Measurements from ENCODE around the gene TOGARAM1. TPM values are rescaled to one million over a fixed set of nuclear protein-coding genes. Genes with fewer than 3 reads are reported as not detected.

The TOGARAM1 gene
- total and polyA plus RNA-seq, 2 donors = 10.7 to 16.0 TPM

- Histone ChIP-seq H3K4me1 (ENCODE audit: control insufficient read depth in 2 of 2, insufficient read depth in 2 of 2, low read length in 2 of 2) (no peaks in the 10 kb centered on the region), H3K4me3 (ENCODE audit: low read length in 2 of 2) (no peak overlapping the region), H3K9me3 (ENCODE audit: control insufficient read depth in 2 of 2, insufficient read depth in 1 of 2, low read length in 1 of 2) (peaks cover 0 to 4% of the 10 kb centered on the region in 2 donors), H3K27ac (ENCODE audit: low read depth in 1 of 2, low read length in 1 of 2) (no peak overlapping the region), H3K27me3 (ENCODE audit: control insufficient read depth in 2 of 2, insufficient read depth in 1 of 2, low read length in 1 of 2) (no peaks in the 10 kb centered on the region), H3K36me3 (ENCODE audit: control insufficient read depth in 2 of 2, insufficient read depth in 2 of 2, low read length in 1 of 2) (no peaks in the 10 kb centered on the region)
- 94% methylated on average over 2 of the region's 2 CpGs for WGBS
- no peak for DNase-seq (ENCODE audit: low read depth in 6 of 9, low spot score in 9 of 9)
Measured at GRCh38 chr14:44990533-44990932, 28.5 kb downstream of the TOGARAM1 start.

GRCh38 chr14:44995196-44995595 lies 33.2 kb downstream of the TOGARAM1 start:
- no peaks in the 10 kb centered on the region for H3K9me3 ChIP-seq (ENCODE audit: control insufficient read depth in 2 of 2, insufficient read depth in 1 of 2, low read length in 1 of 2)
- WGBS = 98% methylated on average over 3 of the region's 3 CpGs
- H3K27me3 ChIP-seq (ENCODE audit: control insufficient read depth in 2 of 2, insufficient read depth in 1 of 2, low read length in 1 of 2) = no peaks in the 10 kb centered on the region
- H3K4me3 ChIP-seq (ENCODE audit: low read length in 2 of 2) = no peak overlapping the region
- no peaks in the 10 kb centered on the region for H3K4me1 ChIP-seq (ENCODE audit: control insufficient read depth in 2 of 2, insufficient read depth in 2 of 2, low read length in 2 of 2)
- DNase-seq (ENCODE audit: low read depth in 6 of 9, low spot score in 9 of 9) = no peak
- H3K27ac ChIP-seq (ENCODE audit: low read depth in 1 of 2, low read length in 1 of 2) = no peak overlapping the region
- H3K36me3 ChIP-seq (ENCODE audit: control insufficient read depth in 2 of 2, insufficient read depth in 2 of 2, low read length in 1 of 2) = peaks cover 5 to 14% of the 10 kb centered on the region in 2 donors

GRCh38 chr14:44995770-44996294 lies 33.8 kb downstream of the TOGARAM1 start:
- WGBS = 97% methylated on average over 4 of the region's 4 CpGs
- Histone ChIP-seq H3K4me3 (ENCODE audit: low read length in 2 of 2) (no peak overlapping the region), H3K27me3 (ENCODE audit: control insufficient read depth in 2 of 2, insufficient read depth in 1 of 2, low read length in 1 of 2) (no peaks in the 10 kb centered on the region), H3K9me3 (ENCODE audit: control insufficient read depth in 2 of 2, insufficient read depth in 1 of 2, low read length in 1 of 2) (no peaks in the 10 kb centered on the region), H3K27ac (ENCODE audit: low read depth in 1 of 2, low read length in 1 of 2) (no peak overlapping the region), H3K36me3 (ENCODE audit: control insufficient read depth in 2 of 2, insufficient read depth in 2 of 2, low read length in 1 of 2) (peaks cover 5 to 15% of the 10 kb centered on the region in 2 donors), H3K4me1 (ENCODE audit: control insufficient read depth in 2 of 2, insufficient read depth in 2 of 2, low read length in 2 of 2) (no peaks in the 10 kb centered on the region)
- DNase-seq (ENCODE audit: low read depth in 6 of 9, low spot score in 9 of 9) = no peak

GRCh38 chr14:45003924-45004323 lies 41.9 kb downstream of the TOGARAM1 start:
- H3K4me3 ChIP-seq (ENCODE audit: low read length in 2 of 2) = no peak overlapping the region
- WGBS = 98% methylated on average over 2 of the region's 2 CpGs
- no peak for DNase-seq (ENCODE audit: low read depth in 6 of 9, low spot score in 9 of 9)
- peaks cover 7 to 18% of the 10 kb centered on the region in 2 donors for H3K36me3 ChIP-seq (ENCODE audit: control insufficient read depth in 2 of 2, insufficient read depth in 2 of 2, low read length in 1 of 2)
- H3K9me3 ChIP-seq (ENCODE audit: control insufficient read depth in 2 of 2, insufficient read depth in 1 of 2, low read length in 1 of 2) = no peaks in the 10 kb centered on the region
- H3K27ac ChIP-seq (ENCODE audit: low read depth in 1 of 2, low read length in 1 of 2) = no peak overlapping the region
- no peaks in the 10 kb centered on the region for H3K4me1 ChIP-seq (ENCODE audit: control insufficient read depth in 2 of 2, insufficient read depth in 2 of 2, low read length in 2 of 2)
- no peaks in the 10 kb centered on the region for H3K27me3 ChIP-seq (ENCODE audit: control insufficient read depth in 2 of 2, insufficient read depth in 1 of 2, low read length in 1 of 2)

- no peak for DNase-seq (ENCODE audit: low read depth in 6 of 9, low spot score in 9 of 9)
- peaks cover 4 to 7% of the 10 kb centered on the region in 2 donors for H3K36me3 ChIP-seq (ENCODE audit: control insufficient read depth in 2 of 2, insufficient read depth in 2 of 2, low read length in 1 of 2)
Measured at GRCh38 chr14:45015133-45015532, 53.1 kb downstream of the TOGARAM1 start.

GRCh38 chr14:45028107-45028626 lies 66.2 kb downstream of the TOGARAM1 start:
- Histone ChIP-seq H3K27ac (ENCODE audit: low read depth in 1 of 2, low read length in 1 of 2) (no peak overlapping the region), H3K4me3 (ENCODE audit: low read length in 2 of 2) (no peak overlapping the region), H3K9me3 (ENCODE audit: control insufficient read depth in 2 of 2, insufficient read depth in 1 of 2, low read length in 1 of 2) (no peaks in the 10 kb centered on the region), H3K27me3 (ENCODE audit: control insufficient read depth in 2 of 2, insufficient read depth in 1 of 2, low read length in 1 of 2) (no peaks in the 10 kb centered on the region), H3K4me1 (ENCODE audit: control insufficient read depth in 2 of 2, insufficient read depth in 2 of 2, low read length in 2 of 2) (no peaks in the 10 kb centered on the region), H3K36me3 (ENCODE audit: control insufficient read depth in 2 of 2, insufficient read depth in 2 of 2, low read length in 1 of 2) (peaks cover 8 to 11% of the 10 kb centered on the region in 2 donors)
- 96% methylated on average over 2 of the region's 2 CpGs for WGBS
- DNase-seq (ENCODE audit: low read depth in 6 of 9, low spot score in 9 of 9) = no peak

More at GRCh38 chr14:45015133-45015532, 53.1 kb downstream of the TOGARAM1 start:
- H3K27ac ChIP-seq (ENCODE audit: low read depth in 1 of 2, low read length in 1 of 2) = no peak overlapping the region
- no peak overlapping the region for H3K4me3 ChIP-seq (ENCODE audit: low read length in 2 of 2)
- no peaks in the 10 kb centered on the region for H3K9me3 ChIP-seq (ENCODE audit: control insufficient read depth in 2 of 2, insufficient read depth in 1 of 2, low read length in 1 of 2)
- WGBS = 98% methylated on average over 3 of the region's 3 CpGs
- H3K4me1 ChIP-seq (ENCODE audit: control insufficient read depth in 2 of 2, insufficient read depth in 2 of 2, low read length in 2 of 2) = no peaks in the 10 kb centered on the region
- no peaks in the 10 kb centered on the region for H3K27me3 ChIP-seq (ENCODE audit: control insufficient read depth in 2 of 2, insufficient read depth in 1 of 2, low read length in 1 of 2)

- Histone ChIP-seq H3K27me3 (ENCODE audit: control insufficient read depth in 2 of 2, insufficient read depth in 1 of 2, low read length in 1 of 2) (no peaks in the 10 kb centered on the region), H3K9me3 (ENCODE audit: control insufficient read depth in 2 of 2, insufficient read depth in 1 of 2, low read length in 1 of 2) (peaks cover 6 to 20% of the 10 kb centered on the region in 2 donors), H3K36me3 (ENCODE audit: control insufficient read depth in 2 of 2, insufficient read depth in 2 of 2, low read length in 1 of 2) (peaks cover 34 to 37% of the 10 kb centered on the region in 2 donors), H3K4me3 (ENCODE audit: low read length in 2 of 2) (no peak overlapping the region), H3K4me1 (ENCODE audit: control insufficient read depth in 2 of 2, insufficient read depth in 2 of 2, low read length in 2 of 2) (no peaks in the 10 kb centered on the region), H3K27ac (ENCODE audit: low read depth in 1 of 2, low read length in 1 of 2) (no peak overlapping the region)
- DNase-seq (ENCODE audit: low read depth in 6 of 9, low spot score in 9 of 9) = no peak
Measured at GRCh38 chr14:45034730-45035129, 72.7 kb downstream of the TOGARAM1 start.

- no peaks in the 10 kb centered on the region for H3K27me3 ChIP-seq (ENCODE audit: control insufficient read depth in 2 of 2, insufficient read depth in 1 of 2, low read length in 1 of 2)
- WGBS = 86% methylated on average over 5 of the region's 5 CpGs
- H3K4me1 ChIP-seq (ENCODE audit: control insufficient read depth in 2 of 2, insufficient read depth in 2 of 2, low read length in 2 of 2) = no peaks in the 10 kb centered on the region
- H3K9me3 ChIP-seq (ENCODE audit: control insufficient read depth in 2 of 2, insufficient read depth in 1 of 2, low read length in 1 of 2) = peaks cover 6 to 21% of the 10 kb centered on the region in 2 donors
- DNase-seq (ENCODE audit: low read depth in 6 of 9, low spot score in 9 of 9) = no peak
- no peak overlapping the region for H3K4me3 ChIP-seq (ENCODE audit: low read length in 2 of 2)
- no peak overlapping the region for H3K27ac ChIP-seq (ENCODE audit: low read depth in 1 of 2, low read length in 1 of 2)
- H3K36me3 ChIP-seq (ENCODE audit: control insufficient read depth in 2 of 2, insufficient read depth in 2 of 2, low read length in 1 of 2) = peaks cover 28 to 30% of the 10 kb centered on the region in 2 donors
Measured at GRCh38 chr14:45038256-45038655, 76.3 kb downstream of the TOGARAM1 start.

DNA sequence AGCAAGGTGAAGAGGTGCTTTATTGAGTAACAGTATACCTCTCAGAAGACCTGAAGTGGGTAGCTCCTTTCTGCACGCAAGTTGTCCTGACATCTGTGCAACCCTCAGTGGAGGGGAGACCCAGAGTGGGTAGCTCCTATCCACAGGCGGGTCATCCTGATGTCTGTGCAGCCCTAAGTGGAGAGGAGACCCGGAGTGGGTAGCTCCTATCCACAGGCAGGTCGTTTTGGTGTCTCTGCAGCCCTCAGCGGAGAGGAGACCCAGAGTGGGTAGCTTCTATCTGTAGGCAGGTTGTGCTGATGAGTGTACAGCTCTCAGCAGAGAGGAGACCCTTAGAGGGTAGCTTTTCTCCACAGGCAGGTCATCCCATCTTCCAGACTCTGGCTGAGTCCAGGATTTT lies 76.9 kb downstream of the TOGARAM1 start:
- Histone ChIP-seq H3K36me3 (ENCODE audit: control insufficient read depth in 2 of 2, insufficient read depth in 2 of 2, low read length in 1 of 2) (peaks cover 29 to 31% of the 10 kb centered on the region in 2 donors), H3K27me3 (ENCODE audit: control insufficient read depth in 2 of 2, insufficient read depth in 1 of 2, low read length in 1 of 2) (no peaks in the 10 kb centered on the region), H3K4me3 (ENCODE audit: low read length in 2 of 2) (no peak overlapping the region), H3K4me1 (ENCODE audit: control insufficient read depth in 2 of 2, insufficient read depth in 2 of 2, low read length in 2 of 2) (no peaks in the 10 kb centered on the region), H3K9me3 (ENCODE audit: control insufficient read depth in 2 of 2, insufficient read depth in 1 of 2, low read length in 1 of 2) (peaks cover 6 to 21% of the 10 kb centered on the region in 2 donors), H3K27ac (ENCODE audit: low read depth in 1 of 2, low read length in 1 of 2) (no peak overlapping the region)
- WGBS = 98% methylated on average over 5 of the region's 5 CpGs
- DNase-seq (ENCODE audit: low read depth in 6 of 9, low spot score in 9 of 9) = no peak

All from thymus (tissue), 11 donors.